HEK293 (cell line): ENCODE measurements around the gene TUBB2B.

Source experiments
- ATF2 ChIP-seq: fragments of 450-650 bp; formaldehyde crosslinking; IDR thresholded peaks from 2 replicates; pipeline ENCODE4 v1.5.1; 2016; ENCODE audit warnings: missing biosample characterization, missing genetic modification characterization, low read depth
- BCL6B ChIP-seq: fragments of 450-650 bp; formaldehyde crosslinking; IDR thresholded peaks from 2 replicates; pipeline ENCODE4 v1.5.1; 2017; ENCODE audit warnings: missing biosample characterization, missing genetic modification characterization
- CTCF ChIP-seq: fragments of 450-650 bp; formaldehyde crosslinking; IDR thresholded peaks from 2 replicates; pipeline ENCODE4 v1.5.1; 2016; ENCODE audit warnings: missing biosample characterization, missing genetic modification characterization
- ELK4 ChIP-seq: IDR thresholded peaks from 2 replicates; pipeline ENCODE4 v1.6.1; 2011; ENCODE audit warnings: mild to moderate bottlenecking, low read depth, low read length, borderline replicate concordance
- PBX3 ChIP-seq: sonication (generic); formaldehyde crosslinking; IDR thresholded peaks from 2 replicates; pipeline ENCODE4 v1.8.1; 2022; ENCODE audit warnings: mild to moderate bottlenecking, moderate library complexity, missing genetic modification reagents
- REST ChIP-seq: fragments of 450-650 bp; formaldehyde crosslinking; IDR thresholded peaks from 2 replicates; pipeline ENCODE4 v1.5.1; 2016; ENCODE audit warnings: missing biosample characterization, missing genetic modification characterization
- ZBTB48 ChIP-seq: fragments of 450-650 bp; formaldehyde crosslinking; IDR thresholded peaks from 2 replicates; pipeline ENCODE4 v1.5.1; 2016; ENCODE audit warnings: missing biosample characterization, missing genetic modification characterization
- ZNF138 ChIP-seq: fragments of 450-650 bp; formaldehyde crosslinking; IDR thresholded peaks from 2 replicates; pipeline ENCODE4 v1.5.1; 2016; ENCODE audit warnings: missing biosample characterization, missing genetic modification characterization, borderline replicate concordance
- ZNF175 ChIP-seq: fragments of 450-650 bp; formaldehyde crosslinking; IDR thresholded peaks from 2 replicates; pipeline ENCODE4 v1.5.1; 2016; ENCODE audit warnings: missing biosample characterization, missing genetic modification characterization
- ZNF311 ChIP-seq: fragments of 450-650 bp; formaldehyde crosslinking; IDR thresholded peaks from 2 replicates; pipeline ENCODE4 v1.5.1; 2017; ENCODE audit warnings: missing biosample characterization, missing genetic modification characterization, borderline replicate concordance
- ZNF398 ChIP-seq: fragments of 450-650 bp; formaldehyde crosslinking; IDR thresholded peaks from 2 replicates; pipeline ENCODE4 v1.5.1; 2017; ENCODE audit warnings: missing biosample characterization, missing genetic modification characterization
- ZNF629 ChIP-seq: fragments of 450-650 bp; formaldehyde crosslinking; IDR thresholded peaks from 2 replicates; pipeline ENCODE4 v1.5.1; 2017; ENCODE audit warnings: missing biosample characterization, missing genetic modification characterization
- ZNF660 ChIP-seq: fragments of 450-650 bp; IDR thresholded peaks from 2 replicates; pipeline ENCODE4 v1.5.1; 2018; ENCODE audit warnings: missing biosample characterization, mild to moderate bottlenecking, missing genetic modification characterization
- ZNF785 ChIP-seq: fragments of 450-650 bp; formaldehyde crosslinking; IDR thresholded peaks from 2 replicates; pipeline ENCODE4 v1.5.1; 2016; ENCODE audit warnings: missing biosample characterization, missing genetic modification characterization

GRCh38 chr6:3250231-3250675, 22.8 kb upstream of the TUBB2B start:
- TF ChIP-seq ZNF398 (tag by site-specific recombination) (no peak), REST (tag by site-specific recombination) (no peak), CTCF (tag by site-specific recombination) (no peak), BCL6B (tag by site-specific recombination) (no peak), ZNF629 (tag by site-specific recombination) (no peak), ZBTB48 (no peak), ZNF660 (tag by site-specific recombination) (no peak), ZNF785 (no peak), ZNF175 (tag by site-specific recombination) (no peak), ELK4 (no peak), ZNF311 (no peak), PBX3 (CRISPR knock-in tag) (no peak), ZNF138 (tag by site-specific recombination) (no peak), ATF2 (tag by site-specific recombination) (no peak)
